NOMO-1 (cell line): Measurements from ENCODE around the gene LRP1-AS.
A peak's percentile ranks its signal among the peaks of the same experiment; 100 is the strongest.

Source experiments
- DNase-seq, 2 experiments: peaks; one replicate each; lab custom pipeline; 2025; ENCODE audit not compliant: unreplicated experiment in 2 of 2; lab: John Stamatoyannopoulos, UW

Gene LRP1-AS

GRCh38 chr12:57146961-57147944 lies at the start of gene LRP1-AS:
TSS of gene LRP1-AS (minus strand) at chr12:57147619.
- peak; percentile 11 to 24 for DNase-seq

GRCh38 chr12:57196956-57197355 lies 49.5 kb upstream of the LRP1-AS start:
- no peak for DNase-seq

GRCh38 chr12:57196439-57196838 lies 49.0 kb upstream of the LRP1-AS start:
- no peak for DNase-seq

GRCh38 chr12:57195611-57196371 lies 48.4 kb upstream of the LRP1-AS start:
- DNase-seq = no peak

- no peak for DNase-seq
Observed at GRCh38 chr12:57195186-57195585, 47.8 kb upstream of the LRP1-AS start.

GRCh38 chr12:57194253-57194652 lies 46.8 kb upstream of the LRP1-AS start:
- DNase-seq = no peak

- DNase-seq = no peak
Observed at GRCh38 chr12:57193706-57194245, 46.4 kb upstream of the LRP1-AS start.

GRCh38 chr12:57192920-57193319 lies 45.5 kb upstream of the LRP1-AS start:
- DNase-seq = no peak

GRCh38 chr12:57191410-57191809 lies 44.0 kb upstream of the LRP1-AS start:
- DNase-seq = no peak

- no peak for DNase-seq
Observed at GRCh38 chr12:57190821-57191220, 43.4 kb upstream of the LRP1-AS start.

GRCh38 chr12:57190037-57190436 lies 42.6 kb upstream of the LRP1-AS start:
- DNase-seq = no peak

GRCh38 chr12:57188090-57188425 lies 40.6 kb upstream of the LRP1-AS start:
- DNase-seq = no peak

- no peak for DNase-seq
Observed at GRCh38 chr12:57187222-57188089, 40.0 kb upstream of the LRP1-AS start.

- no peak for DNase-seq
Observed at GRCh38 chr12:57185906-57186508, 38.6 kb upstream of the LRP1-AS start.

GRCh38 chr12:57185403-57185802 lies 38.0 kb upstream of the LRP1-AS start:
- DNase-seq = no peak

- DNase-seq = no peak
Observed at GRCh38 chr12:57183939-57184725, 36.7 kb upstream of the LRP1-AS start.

GRCh38 chr12:57182918-57183575 lies 35.6 kb upstream of the LRP1-AS start:
- peak; percentile 42 to 50 for DNase-seq

GRCh38 chr12:57181561-57182155 lies 34.2 kb upstream of the LRP1-AS start:
- DNase-seq = peak in 1 of 2 experiments; percentile 28
